GM19372 (cell line): ENCODE results near the gene AUTS2.

Source experiments
- ATAC-seq: cut with Tn5 transposase; IDR thresholded peaks from one replicate; pipeline ENCODE4 v1.9.1; 2021; ENCODE audit warnings: mild to moderate bottlenecking, low read depth, moderate library complexity; ENCODE audit not compliant: unreplicated experiment

The AUTS2 gene

DNA sequence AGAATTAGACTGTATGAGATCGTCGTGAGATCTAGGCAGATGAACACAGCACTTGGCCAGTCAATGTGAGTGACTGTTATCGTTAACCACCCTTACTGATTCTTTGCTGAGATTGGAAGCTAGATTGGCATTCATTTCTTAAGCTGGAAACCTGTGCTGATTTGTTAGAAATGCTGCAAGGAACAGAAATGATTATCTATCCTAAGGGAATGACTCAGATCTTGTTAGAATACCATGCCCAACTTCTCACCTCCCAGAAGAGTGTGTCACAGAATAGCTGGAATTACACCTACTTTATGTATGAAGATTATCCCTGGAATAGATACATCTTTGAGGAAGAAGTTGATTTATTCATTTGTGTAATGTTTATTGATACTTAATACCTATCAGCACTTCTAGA, 275.2 kb downstream of the AUTS2 start:
- no peak for ATAC-seq

DNA sequence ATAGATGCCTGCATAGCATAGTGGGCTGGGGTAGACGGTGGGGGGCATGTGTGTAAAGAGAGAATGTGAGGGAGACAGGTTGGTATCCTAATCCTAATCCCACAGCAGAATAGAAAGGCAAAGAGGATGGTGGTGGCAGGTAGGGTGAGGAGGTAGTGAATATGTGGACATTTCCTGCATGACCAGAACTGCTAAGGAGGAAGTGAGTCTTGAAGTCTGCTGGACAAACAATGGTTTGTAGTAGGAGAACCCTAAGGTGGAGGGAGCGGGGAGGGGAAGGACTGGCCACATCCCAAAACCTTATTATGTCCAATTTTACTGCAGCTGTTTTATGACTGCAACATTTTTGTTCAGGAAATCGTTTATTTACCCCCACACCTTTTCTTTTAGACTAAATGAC, 279.7 kb downstream of the AUTS2 start:
- ATAC-seq = no peak

DNA sequence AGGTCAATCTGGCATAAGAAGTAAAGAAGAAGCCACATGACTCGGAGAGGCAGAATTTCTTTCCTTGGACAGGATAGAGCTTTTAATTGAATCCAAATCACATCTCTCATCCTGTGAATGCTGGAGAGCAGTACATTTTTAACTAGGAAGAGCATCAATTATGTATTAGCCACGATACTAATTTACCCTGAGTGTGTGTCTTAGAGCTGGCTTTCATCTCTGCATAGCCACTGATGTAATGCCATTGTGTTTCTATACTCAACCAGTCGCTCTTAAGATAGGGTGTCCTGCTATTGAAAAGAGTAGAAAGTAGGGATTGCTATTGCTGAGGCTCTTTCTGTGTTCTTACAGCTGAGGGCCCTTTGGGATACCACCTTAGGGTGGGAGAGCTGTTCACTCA, 280.3 kb downstream of the AUTS2 start:
- no peak for ATAC-seq

DNA sequence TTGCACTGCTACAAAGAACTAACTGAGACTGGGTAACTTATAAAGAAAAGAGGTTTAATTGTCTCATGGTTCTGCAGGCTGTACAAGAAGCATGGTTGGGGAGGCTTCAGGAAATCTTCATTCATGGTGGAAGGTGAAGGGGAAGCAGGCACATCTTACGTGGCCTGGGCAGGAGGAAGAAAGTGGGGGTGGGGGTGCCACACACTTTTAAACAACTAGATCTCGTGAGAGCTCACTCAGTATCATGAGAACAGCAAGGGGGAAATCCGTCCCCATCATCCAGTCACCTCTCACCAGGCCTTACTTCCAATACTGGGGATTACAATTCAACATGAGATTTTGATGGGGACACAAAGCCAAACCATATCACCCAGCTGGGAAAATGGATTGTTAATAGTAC, 281.7 kb downstream of the AUTS2 start:
- no peak for ATAC-seq

DNA sequence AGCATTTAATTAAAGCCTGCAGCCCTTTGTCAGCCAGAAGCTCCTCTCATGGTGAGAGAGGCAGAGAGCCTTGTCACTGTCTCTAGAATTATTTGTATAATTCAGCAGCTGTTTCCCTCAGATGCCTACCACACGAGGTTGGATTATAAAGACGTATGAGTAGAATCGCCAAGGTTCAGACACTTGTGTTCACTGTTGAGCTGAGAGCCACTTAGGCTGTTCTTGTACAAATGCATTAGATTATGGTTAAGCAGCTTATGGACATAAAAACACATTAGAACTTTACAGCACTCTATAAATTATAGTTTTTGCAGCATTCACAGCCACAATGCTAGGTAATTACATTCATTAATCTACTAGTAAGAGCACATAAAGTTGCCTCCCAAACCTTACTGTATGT, 282.6 kb downstream of the AUTS2 start:
- ATAC-seq = no peak

DNA sequence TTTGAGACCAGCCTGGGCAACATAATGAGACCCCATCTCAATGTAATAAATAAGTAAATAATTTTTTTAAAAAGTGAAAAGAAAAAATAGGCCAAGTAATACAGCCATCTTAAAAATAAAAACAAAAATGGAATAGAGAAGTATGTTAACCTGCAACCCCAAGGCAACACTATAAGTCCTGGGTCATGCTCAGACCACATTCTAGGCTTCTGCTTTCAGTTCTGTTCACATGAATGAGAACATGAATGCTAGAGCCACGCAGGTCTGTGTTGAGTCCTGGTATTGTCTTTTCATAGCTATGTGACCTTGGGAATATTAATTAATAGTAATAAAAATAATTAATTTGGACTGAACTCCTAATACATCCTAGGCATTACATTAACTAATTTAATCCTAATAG, 284.0 kb downstream of the AUTS2 start:
- no peak for ATAC-seq

DNA sequence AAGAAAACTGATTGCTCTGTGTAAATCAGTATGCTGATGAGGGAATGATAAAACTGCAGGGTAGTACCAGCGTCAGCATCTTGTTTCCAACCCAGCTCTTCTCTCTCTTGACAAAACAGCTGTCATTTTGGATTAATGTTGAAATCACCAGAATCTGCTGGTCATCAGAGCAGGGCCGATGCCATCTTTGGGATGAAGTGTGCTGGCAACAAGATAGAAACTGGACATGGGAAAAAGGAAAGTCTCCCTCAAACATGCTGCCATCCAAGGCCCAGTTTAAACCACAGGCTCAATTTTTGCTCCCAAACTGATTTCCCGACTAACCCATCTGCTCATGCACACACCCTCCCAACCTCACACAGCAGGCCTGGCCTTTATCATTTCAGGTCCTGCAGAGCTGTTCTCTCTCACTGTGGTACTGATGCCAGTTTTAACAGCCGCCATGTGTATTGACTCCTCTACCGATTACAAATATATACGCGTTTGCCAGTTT, 285.2 kb downstream of the AUTS2 start:
- ATAC-seq = no peak

DNA sequence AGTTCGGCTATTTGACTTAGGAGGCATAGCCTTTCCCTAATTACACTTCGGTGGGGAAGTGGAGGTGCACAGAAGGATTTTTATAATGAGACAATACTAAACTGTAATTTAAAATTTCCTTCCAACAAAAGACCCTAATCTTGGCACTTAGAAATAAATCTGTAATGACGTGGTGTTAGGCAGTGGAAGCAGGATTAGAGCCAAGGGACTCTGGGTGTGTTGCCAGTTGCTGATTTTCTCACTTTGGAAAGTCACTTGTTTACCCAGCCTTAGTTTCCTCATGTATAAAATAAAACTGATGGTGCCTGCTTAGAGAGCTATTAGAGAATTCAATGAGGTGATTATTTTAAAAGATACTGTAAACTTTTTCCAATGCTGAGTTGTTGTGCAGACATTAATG, 287.2 kb downstream of the AUTS2 start:
- no peak for ATAC-seq

DNA sequence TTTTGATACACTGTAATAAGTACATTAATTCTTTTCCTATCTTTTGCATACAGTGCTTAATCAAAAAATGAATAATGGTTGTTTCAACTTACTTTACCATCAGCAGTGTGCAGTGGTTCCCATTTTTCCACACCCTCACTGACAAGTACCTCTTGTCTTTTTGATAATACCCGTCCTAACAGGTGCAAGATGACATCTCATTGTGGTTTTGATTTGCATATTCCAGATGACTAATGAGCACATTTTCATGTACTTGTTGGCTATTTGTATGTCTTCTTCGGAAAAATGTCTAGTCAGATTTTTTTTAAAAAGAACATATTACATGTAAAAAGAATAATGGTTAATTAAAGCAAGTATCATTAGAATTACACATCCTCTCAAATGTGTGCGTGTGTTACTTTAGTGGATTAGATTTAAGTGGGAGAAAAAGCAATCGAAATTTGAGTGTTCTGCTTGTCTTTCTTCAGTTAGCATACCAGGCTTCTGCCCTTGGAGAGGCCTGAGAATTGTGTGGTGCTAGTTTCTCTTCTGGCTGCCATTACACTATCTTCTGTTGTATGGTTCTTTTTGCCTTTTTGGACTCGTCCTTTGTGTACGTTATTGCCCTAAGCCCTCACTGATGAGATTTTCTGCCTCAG, 291.2 kb downstream of the AUTS2 start:
- no peak for ATAC-seq

DNA sequence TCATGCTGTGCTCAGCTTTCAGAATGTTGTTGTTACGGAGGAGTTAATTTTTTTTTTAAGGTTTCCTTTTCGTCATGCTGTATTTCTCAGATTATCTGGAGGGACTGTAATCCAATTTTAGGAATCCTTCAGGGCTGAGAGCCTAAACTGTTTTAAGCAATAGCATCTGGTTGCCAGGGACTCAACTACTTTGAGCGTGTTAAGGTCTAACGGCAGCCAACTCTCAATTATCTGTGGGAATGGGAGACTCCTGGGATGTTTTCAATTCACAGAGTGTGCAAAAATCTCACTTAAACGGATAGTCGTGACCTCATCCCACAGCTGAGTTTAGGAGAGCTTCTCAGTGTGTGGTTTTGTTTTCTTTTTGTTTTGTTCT, 291.7 kb downstream of the AUTS2 start:
- no peak for ATAC-seq

DNA sequence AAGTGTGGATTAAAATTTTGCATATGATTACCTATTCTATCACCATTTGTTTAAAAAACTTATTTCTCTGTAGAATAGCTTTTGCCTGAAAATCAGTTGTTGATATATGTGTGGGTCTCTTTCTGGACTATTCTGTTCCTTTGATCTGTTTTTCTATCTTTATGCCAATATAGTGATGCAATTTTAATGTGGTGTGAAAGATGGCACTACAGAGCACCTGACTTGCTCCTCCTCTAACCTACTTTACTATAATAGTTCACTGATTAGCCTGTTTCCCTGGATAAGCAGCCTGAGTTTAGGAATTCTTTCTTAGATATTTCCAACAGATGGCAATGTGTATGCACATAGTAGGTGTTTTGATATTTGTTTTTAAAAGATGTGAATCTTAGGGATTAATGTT, 294.5 kb downstream of the AUTS2 start:
- ATAC-seq = no peak

DNA sequence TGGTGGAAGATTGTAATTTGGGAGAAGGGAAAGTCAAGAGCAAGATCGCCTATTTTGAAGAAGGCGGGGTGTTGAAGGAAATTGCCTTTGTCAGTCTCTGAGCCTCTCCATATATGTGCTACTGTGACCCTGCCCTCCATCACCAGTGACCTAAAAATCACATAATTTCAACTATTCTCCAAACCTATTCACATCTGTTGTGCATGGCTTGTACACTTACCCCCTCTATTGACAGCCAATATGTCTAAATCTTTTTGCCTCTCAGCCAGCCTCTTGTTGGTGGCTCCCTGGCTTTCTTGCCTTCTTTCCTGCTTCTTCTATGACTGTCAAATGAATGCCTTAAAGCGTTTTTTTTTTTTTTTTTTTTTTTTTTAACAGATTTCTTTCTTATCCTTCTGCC, 295.6 kb downstream of the AUTS2 start:
- no peak for ATAC-seq

DNA sequence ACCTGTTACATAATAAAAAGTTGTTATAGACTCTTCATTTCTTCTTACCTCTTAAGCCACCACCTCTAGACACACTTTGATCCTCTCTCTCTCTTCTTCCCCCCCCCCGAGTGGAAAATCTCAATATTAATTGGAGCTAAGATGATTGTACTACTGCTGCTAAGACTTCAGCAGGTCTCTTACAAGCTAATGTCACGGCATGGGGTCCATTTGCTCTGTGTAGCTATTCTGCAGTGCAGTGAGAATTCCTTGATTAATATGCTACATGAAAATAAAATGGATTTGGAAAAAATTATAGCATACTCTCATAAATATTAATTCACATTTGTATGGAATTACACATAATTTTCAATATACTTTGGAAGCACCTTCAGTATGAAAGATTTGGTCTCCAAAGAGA, 297.2 kb downstream of the AUTS2 start:
- ATAC-seq = no peak

DNA sequence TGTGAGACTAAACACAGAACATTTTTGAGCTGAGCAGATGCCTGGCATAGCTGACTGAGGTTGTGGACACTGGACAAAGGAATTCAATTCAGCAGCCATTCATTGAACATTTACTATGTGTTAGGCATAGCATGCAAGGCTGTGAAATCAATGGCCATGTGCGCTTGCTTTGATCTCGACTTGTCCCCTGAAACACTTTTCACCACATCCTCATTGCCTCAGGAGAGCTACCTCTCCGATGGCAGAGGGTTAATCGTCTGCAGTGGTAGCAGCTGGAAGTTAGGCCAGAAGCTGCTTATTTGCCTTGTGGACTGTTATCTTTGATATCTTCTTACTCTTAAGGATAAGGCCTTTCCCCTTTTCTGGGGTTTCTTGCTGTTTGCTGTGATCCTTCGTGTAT, 297.8 kb downstream of the AUTS2 start:
- no peak for ATAC-seq

DNA sequence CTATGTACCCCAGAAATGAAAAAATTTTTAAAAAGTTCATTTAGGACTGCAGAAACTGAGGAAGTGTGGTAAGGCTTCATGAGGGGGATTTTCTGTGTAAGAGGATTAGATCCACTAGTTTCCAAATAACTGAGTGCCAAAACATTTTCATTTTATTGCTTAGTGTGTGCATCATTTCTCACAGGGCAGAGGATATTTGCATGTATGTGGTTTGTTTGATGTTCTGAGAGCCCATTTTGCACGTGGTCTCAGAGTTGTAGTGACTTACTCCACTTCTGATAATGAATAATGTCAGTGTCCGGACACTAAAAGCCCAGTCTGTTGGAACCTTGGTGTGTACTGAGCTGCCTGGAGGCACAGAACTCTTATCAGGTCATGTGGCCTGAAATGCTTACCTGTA, 299.9 kb downstream of the AUTS2 start:
- ATAC-seq = no peak

DNA sequence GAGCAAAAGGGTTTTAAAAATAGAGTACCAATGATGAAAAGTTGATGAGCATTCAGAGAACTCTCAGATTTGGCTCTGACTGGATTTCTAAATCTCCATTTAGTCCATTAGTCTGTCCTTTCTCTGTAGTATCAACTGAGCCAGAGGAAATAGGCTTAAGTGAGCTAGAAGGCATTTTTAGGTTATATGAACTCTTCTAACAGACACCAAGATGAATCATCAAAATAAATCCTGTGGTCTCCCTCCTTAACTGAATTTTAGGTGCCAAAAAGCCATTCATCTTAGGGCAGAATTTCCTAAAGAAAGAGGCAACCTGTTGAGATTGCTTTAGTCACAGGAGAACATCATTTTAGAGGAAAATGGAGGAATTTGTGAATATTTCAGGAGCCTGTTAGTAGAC, 305.1 kb downstream of the AUTS2 start:
- ATAC-seq = no peak

DNA sequence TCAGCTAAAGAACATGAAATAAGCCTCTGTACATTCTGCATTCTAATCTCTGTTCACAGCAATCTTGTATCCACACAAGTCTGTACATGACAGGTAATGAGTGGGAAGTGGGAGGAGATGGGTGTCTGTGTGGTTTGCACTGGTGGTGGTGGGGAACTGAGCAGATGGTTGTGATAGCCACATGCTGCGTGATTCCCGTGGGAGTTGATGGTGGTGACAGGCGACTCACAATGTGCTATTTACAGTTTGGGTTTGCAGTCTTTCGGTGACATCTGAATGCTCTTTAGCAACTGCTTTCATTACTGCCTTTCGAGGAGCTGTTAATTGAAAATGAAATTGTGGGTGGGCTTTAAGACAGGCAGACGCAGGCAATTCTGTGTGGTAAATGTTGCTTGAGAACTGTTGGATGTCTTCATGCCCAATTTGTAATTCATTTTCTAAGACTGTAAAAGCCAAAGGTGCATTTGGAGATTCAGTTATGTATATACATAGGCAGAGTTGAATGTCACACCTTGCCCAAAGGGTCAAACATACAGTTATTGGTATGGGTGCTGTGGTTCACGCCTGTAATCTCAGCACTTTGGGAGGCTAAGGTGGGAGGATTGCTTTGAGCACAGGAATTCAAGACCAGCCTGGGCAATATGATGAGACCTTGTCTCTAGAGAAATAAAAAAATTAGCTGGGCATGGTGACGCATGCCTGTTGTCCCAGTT, 308.2 kb downstream of the AUTS2 start:
- ATAC-seq = peak; percentile 81

DNA sequence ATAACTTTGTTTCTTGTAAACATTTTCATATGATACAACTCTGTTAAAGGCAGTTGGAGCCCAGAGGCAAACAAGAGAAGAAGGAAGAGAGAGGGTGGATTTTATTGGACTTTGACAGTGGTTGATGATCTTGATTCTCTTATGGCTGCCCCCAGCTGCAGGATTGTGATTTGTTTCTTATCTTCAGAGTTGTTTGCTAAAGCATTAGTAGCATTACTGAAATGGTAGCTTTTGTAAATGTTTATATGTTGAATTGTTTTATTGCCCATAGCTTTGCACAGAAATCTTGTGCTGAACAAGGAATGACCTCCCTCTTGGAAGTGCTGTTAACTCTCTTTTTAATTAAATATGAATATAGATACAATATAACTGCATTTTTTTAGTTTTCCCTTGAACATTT, 309.4 kb downstream of the AUTS2 start:
- ATAC-seq = no peak

DNA sequence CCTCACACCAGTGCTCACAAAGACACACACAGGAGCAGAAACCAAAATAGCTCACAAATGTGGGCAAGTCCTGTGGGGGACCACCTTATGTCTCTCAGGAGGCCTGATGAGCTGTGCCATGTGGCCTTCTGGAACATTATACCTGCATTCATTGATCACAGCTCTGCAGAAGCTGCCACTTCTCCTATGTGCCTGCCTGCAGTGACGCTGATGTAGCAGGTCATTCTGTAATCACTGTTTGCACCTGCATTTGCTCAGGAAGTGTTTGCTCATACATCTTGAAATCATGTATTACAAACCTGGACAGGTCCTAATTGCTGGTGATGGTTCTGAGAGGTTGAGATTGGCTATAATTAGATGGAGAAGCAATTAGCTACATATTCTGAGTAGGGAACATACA, 310.2 kb downstream of the AUTS2 start:
- ATAC-seq = no peak

DNA sequence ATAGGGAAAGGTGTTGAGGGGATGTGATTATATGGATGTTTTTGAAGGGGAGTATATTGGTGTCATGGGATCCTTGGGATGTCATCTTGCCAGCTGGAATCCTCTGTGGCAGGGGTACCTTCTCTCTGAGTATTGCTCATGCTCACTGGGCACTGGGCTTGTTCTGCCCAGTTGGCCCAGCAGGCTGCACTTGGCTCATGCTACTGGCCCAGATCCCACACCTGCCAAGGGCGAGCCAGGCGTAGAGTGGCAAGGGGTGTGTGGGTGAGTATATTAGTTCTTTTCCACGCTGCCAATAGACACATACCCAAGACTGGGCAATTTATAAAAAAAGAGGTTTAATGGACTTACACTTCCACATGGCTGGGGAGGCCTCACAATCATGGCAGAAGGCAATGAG, 311.9 kb downstream of the AUTS2 start:
- no peak for ATAC-seq

DNA sequence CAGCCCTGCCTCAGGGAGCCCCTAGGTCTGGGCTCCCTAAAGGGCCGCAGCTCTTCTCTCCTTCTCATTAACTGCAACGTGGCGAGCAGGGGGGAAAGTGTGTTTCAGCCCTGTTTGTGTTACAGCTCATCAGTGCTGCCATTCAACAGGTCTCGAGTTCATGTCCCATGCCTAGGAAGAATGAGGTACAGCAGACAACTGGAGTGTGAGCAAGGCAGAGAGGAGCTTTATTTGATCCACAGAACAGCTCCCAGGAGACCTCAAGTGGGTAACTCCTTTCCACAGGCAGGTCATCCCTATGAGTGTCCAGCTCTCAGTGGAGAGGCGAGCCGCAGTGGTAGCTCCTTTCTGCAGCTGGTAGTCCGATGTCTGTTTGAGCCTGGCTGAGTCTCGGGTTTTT, 313.1 kb downstream of the AUTS2 start:
- no peak for ATAC-seq

DNA sequence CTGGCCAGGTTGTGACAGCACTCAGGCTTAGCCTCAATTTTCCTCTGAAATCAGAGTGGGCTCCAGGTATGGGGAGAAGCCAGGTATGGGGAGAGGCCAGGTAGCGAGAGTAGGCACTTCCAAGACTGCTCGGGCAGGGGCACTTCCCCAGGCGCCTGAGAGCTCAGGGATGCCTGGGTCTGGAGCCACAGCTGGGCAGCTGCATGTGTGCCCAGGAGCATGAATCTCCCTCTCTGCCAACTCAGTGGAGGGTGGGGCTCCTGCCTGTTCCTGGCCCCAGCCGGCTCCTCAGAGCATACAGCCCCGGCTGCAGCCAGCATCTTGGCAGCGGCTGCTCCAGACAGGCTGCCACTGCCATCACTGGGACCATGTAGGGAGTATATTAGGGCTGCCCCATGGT, 313.9 kb downstream of the AUTS2 start:
- ATAC-seq = no peak
